GM21390 (cell line): ENCODE results near the gene TNFAIP6.
"Not testable (repeated sequence)": the region's sequence is repeated elsewhere in the genome, so short reads cannot be mapped to it uniquely, and the experiment has no call there.

Source experiments
- ATAC-seq: cut with Tn5 transposase; IDR thresholded peaks from one replicate; pipeline ENCODE4 v1.9.1; 2021; ENCODE audit not compliant: unreplicated experiment

The TNFAIP6 gene, protein sequence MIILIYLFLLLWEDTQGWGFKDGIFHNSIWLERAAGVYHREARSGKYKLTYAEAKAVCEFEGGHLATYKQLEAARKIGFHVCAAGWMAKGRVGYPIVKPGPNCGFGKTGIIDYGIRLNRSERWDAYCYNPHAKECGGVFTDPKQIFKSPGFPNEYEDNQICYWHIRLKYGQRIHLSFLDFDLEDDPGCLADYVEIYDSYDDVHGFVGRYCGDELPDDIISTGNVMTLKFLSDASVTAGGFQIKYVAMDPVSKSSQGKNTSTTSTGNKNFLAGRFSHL

GRCh38 chr2:151357359-151357758 lies at the start of gene TNFAIP6:
TNFAIP6 (plus strand) TSS chr2:151357592; CDS start chr2:151357667, 75 bp downstream.
- no peak for ATAC-seq

DNA sequence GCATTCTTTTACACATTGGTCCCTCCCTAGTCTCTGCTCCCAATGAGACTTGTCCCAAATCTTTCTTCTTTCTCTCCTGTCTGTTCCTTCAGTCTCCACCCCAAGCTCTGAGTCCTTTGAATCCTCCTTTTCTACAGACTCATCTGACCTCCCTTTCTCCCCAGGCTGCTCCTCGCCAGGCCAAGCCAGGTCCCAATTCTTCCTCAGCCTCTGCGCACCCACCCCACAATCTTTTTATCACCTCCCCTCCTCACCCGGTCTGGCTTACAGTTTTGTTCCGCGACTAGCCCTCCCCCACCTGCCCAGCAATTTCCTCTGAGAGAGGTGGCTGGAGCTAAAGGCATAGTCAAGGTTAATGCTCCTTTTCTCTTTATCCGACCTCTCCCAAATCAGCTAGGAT lies 47.1 kb upstream of the TNFAIP6 start:
- not testable (repeated sequence) for ATAC-seq

- not testable (repeated sequence) for ATAC-seq
Observed at GRCh38 chr2:151312440-151312839, 45.0 kb upstream of the TNFAIP6 start.

GRCh38 chr2:151315381-151315903 lies 42.0 kb upstream of the TNFAIP6 start:
- ATAC-seq, result no peak

- ATAC-seq, result no peak
Observed at GRCh38 chr2:151325581-151326095, 31.8 kb upstream of the TNFAIP6 start.

- no peak for ATAC-seq
Observed at GRCh38 chr2:151326554-151326953, 30.8 kb upstream of the TNFAIP6 start.

DNA sequence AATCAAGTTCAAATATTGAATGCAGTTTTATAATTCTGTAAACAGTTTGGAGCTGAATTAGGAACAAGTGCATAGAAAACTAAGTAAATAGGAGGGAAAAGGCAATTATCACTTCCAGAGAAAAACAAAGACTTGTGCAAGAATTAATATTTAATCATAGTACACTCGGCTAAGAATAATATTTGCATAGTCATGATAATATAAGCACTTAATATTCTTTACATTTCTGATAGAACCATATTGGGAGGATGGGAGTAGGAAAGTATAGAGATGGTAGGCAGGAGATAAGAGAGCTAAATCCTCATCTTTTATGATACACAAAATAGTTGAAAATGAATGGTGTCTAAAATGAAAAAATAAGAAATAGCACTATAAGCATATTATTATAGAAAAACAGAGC lies 27.4 kb upstream of the TNFAIP6 start:
- ATAC-seq, result no peak

GRCh38 chr2:151333083-151333482 lies 24.3 kb upstream of the TNFAIP6 start:
- ATAC-seq, result no peak

DNA sequence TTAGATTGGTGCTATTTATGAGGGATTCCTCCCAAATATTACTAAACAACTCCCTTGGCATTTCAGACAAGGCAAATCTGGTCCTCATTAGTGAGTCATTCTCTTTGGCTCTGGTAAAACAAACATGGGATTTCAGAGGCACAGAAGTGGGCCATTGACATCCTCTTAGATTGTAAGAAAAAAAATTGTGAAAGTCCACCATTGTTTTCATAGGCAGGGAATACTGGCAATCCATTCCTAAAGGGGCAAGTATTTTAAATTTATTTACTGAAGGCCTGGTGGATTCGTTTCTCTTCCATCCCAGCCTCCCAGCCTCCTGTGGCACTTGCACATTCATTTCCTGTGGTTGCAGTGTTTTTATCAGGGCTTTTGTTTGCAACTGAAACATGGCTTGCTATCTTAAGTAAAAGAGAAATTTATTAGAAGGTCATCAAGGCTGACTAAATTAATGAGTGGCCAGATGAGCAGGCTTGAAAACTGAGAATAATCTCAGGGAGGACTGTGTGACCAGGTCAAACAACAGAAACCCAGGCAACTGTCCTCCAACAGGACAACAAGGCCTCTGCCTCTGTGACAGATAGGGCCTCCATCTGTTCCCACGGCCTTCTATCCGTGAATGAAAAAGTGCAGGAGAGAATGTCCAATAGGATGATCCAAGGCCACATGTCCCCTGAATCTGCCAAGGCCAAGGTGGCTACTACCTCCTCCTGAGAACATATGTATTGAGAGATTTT lies 23.1 kb upstream of the TNFAIP6 start:
- ATAC-seq, result no peak

GRCh38 chr2:151336863-151337371 lies 20.5 kb upstream of the TNFAIP6 start:
- no peak for ATAC-seq

DNA sequence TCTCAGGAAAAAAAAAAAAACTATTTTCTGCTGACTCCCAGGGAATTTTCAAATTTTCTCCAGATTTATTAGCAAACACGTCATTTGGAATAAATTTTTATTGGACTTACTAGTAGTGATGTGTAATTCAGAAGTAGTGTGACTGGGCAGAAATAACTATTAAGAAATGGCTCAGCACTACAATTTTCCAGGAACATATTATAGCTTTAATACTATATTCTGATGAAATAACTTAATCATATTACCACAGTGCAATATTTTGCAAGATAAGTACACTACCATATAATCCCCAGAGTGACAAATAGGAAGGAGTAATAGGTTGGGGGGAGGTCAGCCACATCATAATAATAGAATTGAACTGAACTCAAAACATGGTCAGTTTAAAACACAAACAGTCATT lies 19.7 kb upstream of the TNFAIP6 start:
- ATAC-seq, result no peak

- ATAC-seq, result no peak
Observed at GRCh38 chr2:151338115-151338514, 19.3 kb upstream of the TNFAIP6 start.

GRCh38 chr2:151343073-151343472 lies 14.3 kb upstream of the TNFAIP6 start:
- ATAC-seq, result no peak

DNA sequence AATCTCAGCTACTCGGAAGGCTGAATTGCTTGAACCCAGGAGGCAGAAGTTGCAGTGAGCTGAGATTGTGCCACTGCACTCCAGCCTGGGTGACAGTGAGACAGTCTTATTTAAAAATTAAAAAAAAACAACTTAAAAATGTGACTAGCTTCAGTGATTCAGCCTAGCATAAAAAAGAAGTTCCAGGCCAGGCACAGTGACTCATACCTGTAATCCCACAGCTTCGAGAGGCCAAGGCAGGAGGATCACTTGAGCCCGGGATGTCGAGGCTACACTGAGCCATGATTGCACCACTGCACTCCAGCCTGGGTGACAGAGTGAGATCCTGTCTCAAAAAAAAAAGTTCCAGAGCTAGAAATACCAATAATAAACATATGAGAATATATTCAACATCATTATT lies 13.2 kb upstream of the TNFAIP6 start:
- ATAC-seq, result not testable (repeated sequence)

- ATAC-seq, result no peak
Observed at GRCh38 chr2:151344906-151345305, 12.5 kb upstream of the TNFAIP6 start.

DNA sequence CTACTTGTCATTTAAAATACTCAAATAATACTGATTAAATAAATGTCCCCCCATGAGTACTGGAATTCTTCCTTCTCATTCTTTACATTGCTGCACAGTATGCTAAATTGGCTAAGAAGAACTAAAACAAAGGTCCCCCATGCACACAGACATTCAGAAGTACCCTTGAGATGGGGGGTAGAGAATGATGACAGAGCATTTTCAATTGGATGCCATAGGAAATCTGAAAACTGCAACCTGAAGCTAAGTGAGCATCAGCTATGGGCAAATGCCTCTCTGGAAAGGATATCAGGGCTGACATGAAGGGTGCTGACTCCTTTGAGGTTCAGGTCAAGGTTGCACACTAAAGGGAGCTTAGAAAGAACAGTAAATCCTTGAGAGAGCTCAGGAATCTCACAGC lies 10.1 kb upstream of the TNFAIP6 start:
- ATAC-seq, result no peak

GRCh38 chr2:151347906-151348305 lies 9.5 kb upstream of the TNFAIP6 start:
- ATAC-seq, result no peak

- no peak for ATAC-seq
Observed at GRCh38 chr2:151350579-151351195, 6.7 kb upstream of the TNFAIP6 start.

DNA sequence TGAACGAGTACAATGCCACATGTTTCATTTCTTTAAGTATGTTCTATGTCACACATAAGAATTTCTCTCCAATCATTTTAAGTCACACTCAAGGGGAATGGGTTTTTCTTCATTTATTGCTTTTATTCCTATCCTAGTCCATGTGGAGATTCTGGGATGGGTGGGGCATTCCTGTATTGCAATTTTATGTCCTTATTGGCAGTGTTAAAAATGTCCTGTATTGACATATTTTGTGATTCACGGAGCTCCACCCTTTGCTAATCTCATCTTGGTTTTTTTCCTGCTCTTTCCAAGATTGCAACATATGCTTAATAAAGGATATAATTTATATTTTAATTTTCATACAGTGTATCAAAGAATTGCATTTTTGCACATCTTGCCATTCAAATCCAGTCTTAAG lies 3.4 kb upstream of the TNFAIP6 start:
- no peak for ATAC-seq

- ATAC-seq, result no peak
Observed at GRCh38 chr2:151354807-151355206, 2.6 kb upstream of the TNFAIP6 start.

DNA sequence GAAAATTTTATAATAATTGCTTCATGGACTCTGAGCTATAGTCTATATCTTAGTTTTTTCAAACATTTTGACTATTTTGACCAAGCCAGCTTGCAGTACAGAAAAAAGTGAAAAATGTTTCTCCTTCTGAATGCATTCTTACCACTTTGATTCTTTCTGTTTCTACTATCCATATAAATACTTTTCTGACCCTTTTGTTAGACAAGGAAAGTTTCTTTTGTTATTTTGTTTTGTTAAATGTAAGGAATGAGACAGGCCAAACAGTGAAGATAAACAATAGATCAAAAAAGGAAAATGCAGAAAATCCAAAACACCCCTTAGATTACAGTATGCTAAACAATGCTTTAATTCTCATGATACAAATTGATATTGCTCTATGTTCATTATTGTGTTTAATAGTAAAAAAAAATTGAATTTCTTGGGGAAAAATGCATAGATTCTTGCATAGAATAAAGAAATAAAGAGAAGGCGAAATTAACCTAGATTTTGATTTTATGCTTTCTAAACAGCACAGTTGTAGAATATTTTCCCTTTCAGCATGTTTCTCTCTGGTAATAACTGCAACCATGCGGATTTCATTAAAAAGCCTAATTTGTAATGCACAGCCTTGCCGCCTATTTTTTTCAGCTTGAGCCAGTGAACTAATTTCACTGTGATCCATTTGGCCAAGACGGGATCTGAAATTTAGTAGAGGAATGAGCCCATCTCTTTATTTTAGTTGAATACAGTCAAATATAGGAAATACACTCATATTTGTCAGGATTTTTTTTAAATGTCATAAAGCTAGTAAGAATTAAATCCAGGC lies 976 bp downstream of the TNFAIP6 start:
- ATAC-seq, result no peak
